CD4-positive, alpha-beta memory T cell (primary cell): ENCODE data around the gene EGR2. TPM values are rescaled to one million over a fixed set of nuclear protein-coding genes. Genes with fewer than 3 reads are reported as not detected.

Experiments used
- CTCF ChIA-PET: fragments of 350-600 bp; sonication (Branson Sonifier 250); formaldehyde crosslinking; loops from one replicate; lab custom pipeline; 2021; ENCODE audit warnings: inconsistent platforms; ENCODE audit not compliant: partially characterized antibody; lab: Charles Lee
- POLR2A ChIA-PET: fragments of 350-600 bp; sonication (Branson Sonifier 250); formaldehyde crosslinking; loops from one replicate; lab custom pipeline; 2021; ENCODE audit not compliant: partially characterized antibody; lab: Charles Lee
- DNase-seq, 5 donors: peaks; one replicate each; pipeline versions ENCODE4 v3.0.0 to v3.0.0-alpha.2; 2020 to 2022; ENCODE audit warnings: mixed read lengths in 1 of 5
- H3K27ac ChIP-seq: one replicate; pipeline ENCODE4 v1.7.0; 2013; ENCODE audit warnings: low read depth, low read length
- H3K27me3 ChIP-seq: 2 replicates; pipeline ENCODE4 v1.7.0; 2013; ENCODE audit warnings: mild to moderate bottlenecking, low read length, moderate library complexity; ENCODE audit not compliant: insufficient read depth
- H3K36me3 ChIP-seq: 2 replicates; pipeline ENCODE4 v1.7.0; 2013; ENCODE audit warnings: mild to moderate bottlenecking, low read length, moderate library complexity; ENCODE audit not compliant: insufficient read depth
- H3K4me1 ChIP-seq: 2 replicates; pipeline ENCODE4 v1.7.0; 2013; ENCODE audit warnings: mild to moderate bottlenecking, low read length, moderate library complexity; ENCODE audit not compliant: insufficient read depth
- H3K4me3 ChIP-seq, 2 donors: one replicate each; pipeline ENCODE4 v1.7.0; 2013; ENCODE audit warnings: low read length in 2 of 2, mild to moderate bottlenecking in 1 of 2
- H3K9me3 ChIP-seq, 2 donors: one replicate each; pipeline ENCODE4 v1.7.0; 2013; ENCODE audit warnings: low read length in 2 of 2, control low read depth in 1 of 2; ENCODE audit not compliant: control insufficient read depth in 1 of 2
- H3K27ac Mint-ChIP-seq, 7 donors: one replicate each; pipeline ENCODE4 v1.8.0; 2020 to 2021; ENCODE audit warnings: mixed read lengths in 7 of 7, mild to moderate bottlenecking in 6 of 7, inconsistent platforms in 3 of 7, moderate library complexity in 3 of 7
- H3K27me3 Mint-ChIP-seq, 2 donors: one replicate each; pipeline ENCODE4 v1.8.0; 2020 to 2021; ENCODE audit warnings: mixed read lengths in 2 of 2
- H3K36me3 Mint-ChIP-seq, 2 donors: one replicate each; pipeline ENCODE4 v1.8.0; 2020 to 2021; ENCODE audit warnings: mixed read lengths in 2 of 2, inconsistent platforms in 1 of 2, mild to moderate bottlenecking in 1 of 2
- H3K4me1 Mint-ChIP-seq, 4 donors: one replicate each; pipeline ENCODE4 v1.8.0; 2020 to 2021; ENCODE audit warnings: mixed read lengths in 4 of 4, mild to moderate bottlenecking in 1 of 4
- H3K4me3 Mint-ChIP-seq, 8 donors: one replicate each; pipeline ENCODE4 v1.8.0; 2020 to 2021; ENCODE audit warnings: mixed read lengths in 8 of 8, mild to moderate bottlenecking in 7 of 8, moderate library complexity in 6 of 8, inconsistent platforms in 3 of 8
- H3K9me3 Mint-ChIP-seq, 8 donors: one replicate each; pipeline ENCODE4 v1.8.0; 2020 to 2021; ENCODE audit warnings: mixed read lengths in 8 of 8, mild to moderate bottlenecking in 5 of 8, inconsistent platforms in 3 of 8, moderate library complexity in 1 of 8
- intact Hi-C: fragments of 100-400 bp; cut with micrococcal nuclease; formaldehyde crosslinking; loops from one replicate; pipeline ENCODE4 v1.15.1; 2023
- polyA plus RNA-seq, 2 donors: library from polyadenylated mRNA; unstranded; fragments of 300-500 nt; fragmentation: Illumina TruSeq; gene quantifications; one replicate each; pipeline ENCODE4 v1.2.3, GENCODE V29; 2021
- total RNA-seq, 2 experiments: library from RNA; stranded (reverse); gene quantifications; one replicate each; pipeline ENCODE4 v1.2.3, GENCODE V29; 2021

The EGR2 gene
- total RNA-seq, result 1 to 10 TPM; 2.0 to 2.2 TPM
- under 1 TPM in 1 of 2 donors, not detected in 1; 0.22 TPM for polyA plus RNA-seq

GRCh38 chr10:62816331-62817120, at the start of gene EGR2:
Gene EGR2, minus strand, starts transcription at chr10:62816366. Its CDS starts 337 bp downstream, at chr10:62816029.
- Mint-ChIP-seq H3K4me3 (peak within 1 kb of the TSS; percentile 90 to 100 (median 98)), H3K27ac (peak within 1 kb of the TSS; percentile 91 to 99 (median 97)), H3K27me3 (peaks cover 27 to 34% of the 10 kb centered on the region in 2 donors), H3K4me1 (peaks cover 25 to 56% (median 38%) of the 10 kb centered on the region in 4 donors), H3K9me3 (no peaks in the 10 kb centered on the region), H3K36me3 (peaks cover 0 to 11% of the 10 kb centered on the region in 2 donors)
- Histone ChIP-seq H3K27ac (peak within 1 kb of the TSS; percentile 69), H3K36me3 (no peaks in the 10 kb centered on the region), H3K4me3 (peak within 1 kb of the TSS; percentile 62 to 66), H3K9me3 (no peaks in the 10 kb centered on the region), H3K4me1 (peaks cover 40% of the 10 kb centered on the region), H3K27me3 (peaks cover 25% of the 10 kb centered on the region)
- intact Hi-C loops, result loop anchor here (1.0 to 10.0 kb wide), 13 partner anchors 12 to 915 kb away; partner anchors contain the start of genes ADO, ARID5B and NRBF2
- DNase-seq, result peak; percentile 97 to 99 (median 98)
- CTCF ChIA-PET, result interaction anchor here (0.7 to 8.3 kb wide), 31 partner anchors 9 to 380 kb away, joined by 3 to 166 read pairs (median 5); partner anchors contain the start of genes ADO and NRBF2
- POLR2A ChIA-PET, result interaction anchor here (0.7 to 6.0 kb wide), 19 partner anchors 12 to 1066 kb away, joined by 3 to 109 read pairs (median 6); partner anchors contain the start of genes ADO and NRBF2

- Mint-ChIP-seq H3K27me3 (peaks cover 0 to 2% of the 10 kb centered on the region in 2 donors), H3K36me3 (no peaks in the 10 kb centered on the region), H3K27ac (no peak overlapping the region), H3K9me3 (peaks cover 0 to 1% (median 0%) of the 10 kb centered on the region in 8 donors), H3K4me3 (no peak overlapping the region), H3K4me1 (peaks cover 1 to 10% (median 5%) of the 10 kb centered on the region in 4 donors)
- intact Hi-C loops, result no loop called here
- Histone ChIP-seq H3K27me3 (no peaks in the 10 kb centered on the region), H3K36me3 (no peaks in the 10 kb centered on the region), H3K27ac (no peak overlapping the region), H3K4me3 (no peak overlapping the region), H3K4me1 (peaks cover 5% of the 10 kb centered on the region), H3K9me3 (no peaks in the 10 kb centered on the region)
- CTCF ChIA-PET, result no interaction called here
- POLR2A ChIA-PET, result no interaction called here
- DNase-seq, result no peak
Measured at GRCh38 chr10:62862447-62862846, 46.3 kb upstream of the EGR2 start.

- intact Hi-C loops, result no loop called here
- no peak overlapping the region for H3K4me3 ChIP-seq
- H3K9me3 Mint-ChIP-seq, result peaks cover 0 to 1% (median 0%) of the 10 kb centered on the region in 8 donors
- peaks cover 3 to 17% (median 5%) of the 10 kb centered on the region in 4 donors for H3K4me1 Mint-ChIP-seq
- H3K4me1 ChIP-seq, result peaks cover 8% of the 10 kb centered on the region
- POLR2A ChIA-PET, result no interaction called here
- H3K9me3 ChIP-seq, result no peaks in the 10 kb centered on the region
- H3K36me3 ChIP-seq, result no peaks in the 10 kb centered on the region
- H3K36me3 Mint-ChIP-seq, result no peaks in the 10 kb centered on the region
- DNase-seq, result no peak
- no peak overlapping the region for H3K4me3 Mint-ChIP-seq
- no peaks in the 10 kb centered on the region for H3K27me3 ChIP-seq
- no peak overlapping the region for H3K27ac Mint-ChIP-seq
- no peak overlapping the region for H3K27ac ChIP-seq
- H3K27me3 Mint-ChIP-seq, result peaks cover 0 to 2% of the 10 kb centered on the region in 2 donors
- CTCF ChIA-PET, result no interaction called here
Measured at GRCh38 chr10:62861507-62861906, 45.3 kb upstream of the EGR2 start.

- Mint-ChIP-seq H3K27me3 (peaks cover 0 to 2% of the 10 kb centered on the region in 2 donors), H3K27ac (no peak overlapping the region), H3K4me1 (peaks cover 6 to 23% (median 9%) of the 10 kb centered on the region in 4 donors), H3K36me3 (no peaks in the 10 kb centered on the region), H3K9me3 (peaks cover 0 to 1% (median 0%) of the 10 kb centered on the region in 8 donors), H3K4me3 (no peak overlapping the region)
- intact Hi-C loops, result no loop called here
- DNase-seq, result no peak
- Histone ChIP-seq H3K4me3 (no peak overlapping the region), H3K27me3 (no peaks in the 10 kb centered on the region), H3K4me1 (peaks cover 13% of the 10 kb centered on the region), H3K36me3 (no peaks in the 10 kb centered on the region), H3K9me3 (no peaks in the 10 kb centered on the region), H3K27ac (no peak overlapping the region)
- POLR2A ChIA-PET, result no interaction called here
- CTCF ChIA-PET, result no interaction called here
Measured at GRCh38 chr10:62860946-62861345, 44.8 kb upstream of the EGR2 start.

- H3K27me3 Mint-ChIP-seq, result peaks cover 2% of the 10 kb centered on the region in 2 donors
- intact Hi-C loops, result no loop called here
- no peak for DNase-seq
- H3K9me3 ChIP-seq, result no peaks in the 10 kb centered on the region
- no peaks in the 10 kb centered on the region for H3K36me3 ChIP-seq
- peaks cover 30% of the 10 kb centered on the region for H3K4me1 ChIP-seq
- ChIA-PET CTCF (interaction anchor here (1.8 kb wide), 1 partner anchor 10 kb away, joined by 4 read pairs; no protein-coding TSS in a partner anchor), POLR2A (no interaction called here)
- peaks cover 0 to 1% (median 0%) of the 10 kb centered on the region in 8 donors for H3K9me3 Mint-ChIP-seq
- H3K4me3 Mint-ChIP-seq, result no peak overlapping the region
- H3K36me3 Mint-ChIP-seq, result no peaks in the 10 kb centered on the region
- H3K4me3 ChIP-seq, result no peak overlapping the region
- H3K27ac ChIP-seq, result no peak overlapping the region
- no peaks in the 10 kb centered on the region for H3K27me3 ChIP-seq
- H3K4me1 Mint-ChIP-seq, result peaks cover 16 to 40% (median 25%) of the 10 kb centered on the region in 4 donors
- no peak overlapping the region for H3K27ac Mint-ChIP-seq
Measured at GRCh38 chr10:62858364-62858763, 42.2 kb upstream of the EGR2 start.

GRCh38 chr10:62856021-62856420, 39.9 kb upstream of the EGR2 start:
- POLR2A ChIA-PET, result no interaction called here
- no peaks in the 10 kb centered on the region for H3K36me3 Mint-ChIP-seq
- Histone ChIP-seq H3K4me1 (peaks cover 30% of the 10 kb centered on the region), H3K9me3 (no peaks in the 10 kb centered on the region), H3K36me3 (no peaks in the 10 kb centered on the region), H3K27me3 (no peaks in the 10 kb centered on the region), H3K4me3 (no peak overlapping the region), H3K27ac (no peak overlapping the region)
- H3K27ac Mint-ChIP-seq, result peak overlapping the region in 1 of 7 donors; percentile 31
- H3K4me1 Mint-ChIP-seq, result peaks cover 17 to 46% (median 33%) of the 10 kb centered on the region in 4 donors
- peak in 3 of 5 donors; percentile 11 to 22 (median 16) for DNase-seq
- H3K27me3 Mint-ChIP-seq, result peaks cover 0 to 2% of the 10 kb centered on the region in 2 donors
- peak overlapping the region in 5 of 8 donors; percentile 3 to 45 (median 24) for H3K4me3 Mint-ChIP-seq
- H3K9me3 Mint-ChIP-seq, result no peaks in the 10 kb centered on the region
- intact Hi-C loops, result no loop called here
- CTCF ChIA-PET, result no interaction called here

GRCh38 chr10:62853710-62854109, 37.5 kb upstream of the EGR2 start:
- intact Hi-C loops, result no loop called here
- Mint-ChIP-seq H3K4me3 (peak overlapping the region in 5 of 8 donors; percentile 9 to 49 (median 46)), H3K4me1 (peaks cover 16 to 40% (median 32%) of the 10 kb centered on the region in 4 donors), H3K36me3 (peaks cover 0 to 3% of the 10 kb centered on the region in 2 donors), H3K9me3 (peaks cover 0 to 6% (median 4%) of the 10 kb centered on the region in 8 donors), H3K27me3 (peaks cover 0 to 4% of the 10 kb centered on the region in 2 donors), H3K27ac (no peak overlapping the region)
- Histone ChIP-seq H3K9me3 (no peaks in the 10 kb centered on the region), H3K4me3 (no peak overlapping the region), H3K27me3 (no peaks in the 10 kb centered on the region), H3K4me1 (peaks cover 27% of the 10 kb centered on the region), H3K36me3 (no peaks in the 10 kb centered on the region), H3K27ac (no peak overlapping the region)
- CTCF ChIA-PET, result interaction anchor here (0.6 kb wide), 1 partner anchor 866 kb away, joined by 3 read pairs; no protein-coding TSS in a partner anchor
- POLR2A ChIA-PET, result no interaction called here
- no peak for DNase-seq
